HG03571 (cell line): ENCODE measurements around the gene KCNE5.
"Not testable (repeated sequence)": the region's sequence is repeated elsewhere in the genome, so short reads cannot be mapped to it uniquely, and the experiment has no call there.

Experiments used
- ATAC-seq: cut with Tn5 transposase; IDR thresholded peaks from one replicate; pipeline ENCODE4 v1.9.1; 2021; ENCODE audit not compliant: unreplicated experiment

KCNE5 gene, protein sequence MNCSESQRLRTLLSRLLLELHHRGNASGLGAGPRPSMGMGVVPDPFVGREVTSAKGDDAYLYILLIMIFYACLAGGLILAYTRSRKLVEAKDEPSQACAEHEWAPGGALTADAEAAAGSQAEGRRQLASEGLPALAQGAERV

DNA sequence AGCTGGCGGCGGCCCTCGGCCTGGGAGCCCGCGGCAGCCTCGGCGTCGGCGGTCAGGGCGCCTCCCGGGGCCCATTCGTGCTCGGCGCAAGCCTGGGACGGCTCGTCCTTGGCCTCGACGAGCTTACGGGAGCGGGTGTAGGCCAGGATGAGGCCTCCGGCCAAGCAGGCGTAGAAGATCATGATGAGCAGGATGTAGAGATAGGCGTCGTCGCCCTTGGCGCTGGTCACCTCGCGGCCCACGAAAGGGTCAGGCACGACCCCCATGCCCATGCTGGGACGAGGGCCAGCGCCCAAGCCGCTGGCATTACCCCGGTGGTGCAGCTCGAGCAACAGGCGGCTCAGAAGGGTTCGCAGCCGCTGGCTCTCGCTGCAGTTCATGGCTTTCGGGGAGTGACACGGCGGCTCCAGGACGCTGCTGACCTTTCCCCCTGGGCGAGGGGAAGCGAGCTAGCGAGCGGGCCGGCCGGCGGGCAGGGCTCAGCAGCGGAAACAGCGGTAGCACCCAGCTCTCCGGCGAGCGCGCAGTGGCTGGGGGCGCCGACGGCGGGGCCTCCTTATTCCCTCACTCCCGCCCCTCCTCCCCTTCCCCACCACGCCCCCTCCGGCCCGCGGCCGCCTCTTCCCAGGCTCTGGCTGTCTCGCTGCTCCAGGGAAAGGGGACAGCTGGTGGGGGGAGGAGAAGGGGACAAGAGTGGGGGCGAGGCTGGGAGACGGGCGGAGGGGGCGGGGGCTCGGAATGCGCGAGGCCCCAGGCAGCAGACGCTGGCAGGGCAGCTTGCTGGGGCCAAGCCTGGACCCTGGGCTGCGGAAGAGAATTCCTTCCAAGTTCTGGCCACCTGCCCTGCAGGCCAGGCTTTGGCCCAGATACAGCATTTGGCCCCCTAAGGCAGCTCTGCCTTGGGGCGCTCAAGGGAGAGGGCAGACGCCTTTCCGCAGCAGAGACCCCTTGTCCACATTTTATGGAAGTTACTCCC, at the start of gene KCNE5:
KCNE5 (minus strand) TSS at position 532 of the 976 bp plus-strand sequence; CDS start at position 380, 152 bp downstream.
- ATAC-seq = no peak

- ATAC-seq = no peak
These were observed 47.3 kb upstream of the KCNE5 start for GRCh38 chrX:109672239-109672638.

DNA sequence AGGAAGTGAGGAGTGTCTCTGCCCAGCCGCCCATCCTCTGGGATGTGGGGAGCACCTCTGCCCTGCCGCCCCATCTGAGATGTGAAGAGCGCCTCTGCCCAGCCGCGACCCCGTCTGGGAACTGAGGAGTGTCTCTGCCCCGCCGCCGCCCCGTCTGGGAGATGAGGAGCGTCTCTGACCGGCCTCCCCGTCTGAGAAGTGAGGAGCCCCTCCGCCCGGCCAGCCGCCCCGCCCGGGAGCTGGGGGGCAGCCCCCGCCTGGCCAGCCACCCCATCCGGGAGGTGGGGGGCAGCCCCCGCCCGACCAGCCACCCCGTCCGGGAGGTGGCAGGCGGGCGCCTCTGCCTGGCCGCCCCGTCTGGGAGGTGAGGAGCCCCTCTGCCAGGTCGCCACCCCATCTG, 46.2 kb upstream of the KCNE5 start:
- not testable (repeated sequence) for ATAC-seq

DNA sequence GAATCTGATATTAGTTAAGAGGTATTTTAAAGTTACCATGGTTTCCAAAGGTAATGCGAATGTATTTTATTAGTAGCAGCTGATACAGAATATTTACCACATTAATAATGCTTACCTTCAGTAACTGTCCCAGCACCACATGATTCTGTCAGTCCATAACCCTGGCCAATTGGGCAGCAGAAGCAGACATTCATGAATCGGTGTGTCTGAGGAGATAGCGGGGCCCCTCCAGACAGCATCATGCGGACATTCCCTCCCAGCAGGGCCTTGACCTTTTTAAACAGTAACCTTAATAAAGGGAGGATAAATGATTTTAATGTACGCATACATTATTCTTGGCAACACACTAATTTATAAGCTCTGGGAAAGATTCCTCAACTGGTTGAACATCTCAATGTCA, 43.0 kb upstream of the KCNE5 start:
- ATAC-seq = no peak

DNA sequence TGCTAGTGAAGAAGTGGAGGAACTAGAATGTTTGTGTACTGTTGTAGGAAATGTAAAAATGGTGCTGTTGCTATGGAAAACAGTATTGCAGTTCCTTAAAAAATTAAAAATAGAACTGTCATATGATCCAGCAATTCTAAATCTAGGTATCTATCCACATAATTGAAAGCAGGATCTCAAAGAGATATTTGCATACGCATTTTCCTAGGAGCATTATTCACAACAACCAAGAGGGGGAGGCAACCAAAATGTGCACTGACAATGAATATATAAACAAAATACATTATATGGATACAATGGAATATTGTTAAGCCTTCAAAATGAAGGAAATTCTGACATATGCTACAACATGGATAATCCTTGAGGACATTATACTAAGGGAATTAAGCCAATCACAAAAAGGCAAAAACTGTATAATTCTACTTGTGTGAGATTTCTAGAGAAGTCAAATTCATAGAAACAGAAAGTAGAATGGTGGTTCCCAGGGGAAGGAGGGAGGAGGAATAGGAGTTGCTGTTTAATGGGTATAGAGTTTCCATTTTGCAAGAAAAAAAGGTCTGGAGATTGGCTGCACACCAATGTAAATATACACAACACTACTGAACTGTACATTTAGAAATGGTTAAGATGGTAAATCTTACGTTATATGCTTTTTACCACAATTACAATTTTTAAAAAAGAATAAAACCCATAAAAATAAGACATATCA, 35.6 kb upstream of the KCNE5 start:
- no peak for ATAC-seq

DNA sequence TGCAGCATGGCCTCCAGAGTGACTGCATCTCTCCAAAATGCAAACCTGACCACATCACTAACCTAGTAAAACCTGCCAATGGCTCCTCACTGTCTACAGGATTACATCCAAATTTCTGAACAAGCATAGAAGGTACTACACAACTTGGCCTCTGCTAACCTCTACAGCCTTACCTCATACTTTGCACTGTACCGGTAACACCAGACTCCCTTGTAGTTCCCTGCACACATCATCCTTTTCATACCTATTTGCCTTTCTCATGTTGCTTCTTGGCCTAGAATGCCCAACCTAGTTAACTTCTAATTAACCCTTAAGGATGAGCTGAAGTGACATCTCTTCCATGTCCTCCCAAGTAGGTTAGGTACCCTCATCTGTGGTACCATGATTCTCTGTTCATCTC, 33.4 kb upstream of the KCNE5 start:
- no peak for ATAC-seq

- not testable (repeated sequence) for ATAC-seq
These were observed 32.4 kb upstream of the KCNE5 start for GRCh38 chrX:109657364-109657763.

GRCh38 chrX:109656774-109657173, 31.8 kb upstream of the KCNE5 start:
- no peak for ATAC-seq

DNA sequence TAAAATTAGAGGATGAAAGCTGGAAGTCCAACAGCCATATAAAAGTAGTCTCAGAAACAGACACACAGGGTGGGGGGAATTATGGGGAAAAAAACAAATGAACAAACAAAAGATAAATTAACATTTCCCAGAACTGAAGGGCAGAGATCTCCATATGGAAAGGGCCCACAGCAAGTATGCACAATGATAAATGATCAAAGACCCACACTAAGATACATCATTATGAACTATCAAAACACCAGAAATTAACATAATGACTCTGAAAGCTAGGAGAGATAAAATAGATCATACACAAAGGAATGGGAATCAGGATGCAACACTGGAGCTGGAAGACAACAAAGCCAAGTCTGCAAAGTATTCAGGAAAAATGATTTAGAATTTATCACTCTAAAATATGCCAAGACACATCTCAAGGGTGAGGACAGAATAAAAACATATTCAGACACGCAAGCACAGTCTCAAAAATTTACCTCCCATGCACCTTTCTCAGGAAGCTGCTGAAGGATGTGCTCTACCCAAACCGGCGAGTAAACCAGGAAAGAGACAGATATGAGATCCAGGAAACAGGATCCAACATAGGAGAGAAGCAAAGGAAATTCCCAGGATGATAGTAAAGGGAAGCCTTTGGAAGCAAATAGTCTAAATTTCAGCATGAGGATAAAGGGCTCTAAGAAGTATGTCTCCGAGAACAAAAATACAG, 30.7 kb upstream of the KCNE5 start:
- no peak for ATAC-seq

DNA sequence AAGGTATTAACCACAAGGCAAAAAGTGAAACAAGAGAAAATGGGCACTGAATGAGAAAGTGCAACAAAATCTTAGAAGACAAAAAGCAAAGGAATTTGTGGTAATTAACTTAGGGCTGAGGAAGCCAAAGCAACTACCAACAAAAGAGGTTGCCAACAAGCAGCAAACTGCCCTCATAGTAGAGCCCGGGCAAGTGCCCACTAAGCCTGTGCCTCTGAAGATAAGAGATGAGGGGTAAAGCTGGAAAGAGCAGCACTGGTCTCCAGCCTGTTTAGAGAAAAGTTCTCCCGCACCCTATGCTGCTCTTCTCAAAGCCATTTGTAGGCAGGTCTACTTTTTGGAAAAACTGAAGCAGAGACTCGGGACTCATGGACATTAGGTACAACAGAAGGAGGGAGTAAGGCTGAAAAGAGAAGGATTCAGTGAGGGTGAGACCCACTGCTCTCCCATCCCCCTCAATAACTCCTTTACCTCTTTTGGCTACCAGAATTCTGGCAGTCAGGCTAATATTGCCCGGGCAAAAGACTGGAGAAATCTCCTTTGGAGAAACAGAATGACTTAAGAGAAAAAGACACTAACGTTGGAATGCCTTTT, 29.6 kb upstream of the KCNE5 start:
- ATAC-seq = no peak

GRCh38 chrX:109644671-109645070, 19.7 kb upstream of the KCNE5 start:
- ATAC-seq = not testable (repeated sequence)

- ATAC-seq = no peak
These were observed 18.7 kb upstream of the KCNE5 start for GRCh38 chrX:109643687-109644086.

DNA sequence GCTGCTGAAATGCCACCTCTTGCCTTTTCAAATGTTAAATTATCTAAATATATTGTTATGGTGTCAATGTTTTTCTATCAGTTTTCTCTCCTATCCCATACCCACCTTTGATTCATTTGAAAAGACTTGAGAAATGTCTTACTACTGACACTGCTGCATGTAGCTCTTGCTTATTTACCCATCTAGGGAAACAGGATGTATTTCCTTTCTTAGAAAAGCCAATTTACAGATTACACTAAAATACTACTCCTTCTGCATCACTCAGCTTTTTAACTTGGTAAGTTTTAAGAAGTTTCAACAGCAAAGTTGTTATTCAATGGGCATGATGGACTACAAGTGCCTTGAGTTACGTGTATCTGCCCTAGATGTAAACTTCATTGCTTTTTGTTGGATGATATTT, 13.2 kb upstream of the KCNE5 start:
- ATAC-seq = no peak

DNA sequence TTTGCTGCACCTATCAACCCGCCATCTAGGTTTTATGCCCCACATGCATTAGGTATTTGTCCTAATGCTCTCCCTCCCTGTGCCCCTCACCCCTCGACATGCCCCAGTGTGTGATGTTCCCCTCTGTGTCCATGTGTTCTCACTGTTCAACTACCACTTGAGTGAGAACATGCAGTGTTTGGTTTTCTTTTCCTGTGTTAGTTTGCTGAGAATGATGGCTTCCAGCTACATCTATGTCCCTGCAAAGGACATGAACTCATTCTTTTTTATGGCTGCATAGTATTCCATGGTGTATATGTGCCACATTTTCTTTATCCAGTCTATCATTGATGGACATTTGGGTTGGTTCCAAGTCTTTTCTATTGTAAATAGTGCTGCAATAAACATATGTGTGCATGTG, 12.5 kb upstream of the KCNE5 start:
- ATAC-seq = not testable (repeated sequence)

- no peak for ATAC-seq
These were observed 10.2 kb upstream of the KCNE5 start for GRCh38 chrX:109635146-109635545.

- ATAC-seq = no peak
These were observed 8.0 kb upstream of the KCNE5 start for GRCh38 chrX:109632906-109633504.

DNA sequence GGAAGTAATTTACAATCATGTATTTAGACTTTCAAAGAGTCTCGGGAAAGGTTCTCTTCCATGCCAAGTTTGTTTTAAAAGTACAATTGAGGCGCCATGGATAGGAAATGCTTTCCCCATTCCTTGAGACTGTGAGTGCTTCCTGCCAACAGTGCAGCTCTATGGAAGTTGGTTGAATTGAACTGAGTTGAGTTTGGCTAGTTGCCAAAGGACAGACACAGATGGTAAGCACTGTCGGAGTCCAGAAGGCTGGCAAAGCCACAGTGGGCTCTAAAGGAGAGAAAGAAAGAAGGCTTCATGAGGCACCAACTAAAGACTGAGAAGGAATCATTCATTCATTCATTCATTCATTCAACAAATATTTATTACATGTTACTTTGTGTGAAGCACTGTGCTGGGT, 4.3 kb upstream of the KCNE5 start:
- ATAC-seq = no peak

GRCh38 chrX:109626637-109627036, 1.7 kb upstream of the KCNE5 start:
- no peak for ATAC-seq

- ATAC-seq = no peak
These were observed 975 bp downstream of the KCNE5 start for GRCh38 chrX:109623997-109624396.

DNA sequence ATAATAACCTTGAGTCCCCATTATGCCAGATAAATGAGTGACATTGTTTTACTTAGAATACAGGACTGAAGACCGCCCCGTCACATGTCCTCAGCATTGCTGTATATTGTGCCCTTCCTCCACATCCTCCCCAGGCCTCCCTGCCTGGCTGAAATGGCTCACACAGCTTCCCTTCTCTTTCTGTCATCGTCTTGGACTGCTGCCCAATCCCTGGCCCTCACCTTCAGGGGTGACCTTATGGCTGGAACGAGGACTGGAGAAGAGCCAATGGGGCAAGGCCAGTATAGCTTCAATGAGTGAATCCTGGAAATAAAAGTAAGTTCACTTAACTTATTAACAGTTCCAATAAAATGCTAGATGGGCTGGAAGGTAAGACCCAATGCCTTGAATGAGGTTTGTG, 2.7 kb downstream of the KCNE5 start:
- ATAC-seq = no peak
